Caco-2 (cell line): Measurements from ENCODE around the gene PLXNA3. TPM values are rescaled to one million over a fixed set of nuclear protein-coding genes. Genes with fewer than 3 reads are reported as not detected.

Experiments used
- BruUV-seq: library from RNA; stranded (reverse); fragments of 400-500 nt; replicated peaks from 2 replicates; lab custom pipeline; 2021; lab: Mats Ljungman, UMichigan
- CTCF ChIA-PET: fragments of 300-600 bp; sonication (Branson Sonifier 250); formaldehyde crosslinking; loops from one replicate; lab custom pipeline; 2022; ENCODE audit warnings: antibody characterized with exemption; lab: Charles Lee
- POLR2A ChIA-PET: fragments of 300-600 bp; sonication (Branson Sonifier 250); formaldehyde crosslinking; loops from one replicate; lab custom pipeline; 2022; ENCODE audit warnings: antibody characterized with exemption; lab: Charles Lee
- DNase-seq, 2 experiments: peaks; one replicate each; pipeline versions ENCODE4 v3.0.0 to v3.0.0-alpha.2; 2020 to 2022
- H3K27me3 ChIP-seq: replicated peaks from 2 replicates; pipeline ENCODE4 v1.6.0; 2011; ENCODE audit warnings: low read length; ENCODE audit not compliant: control insufficient read depth, insufficient read depth
- H3K36me3 ChIP-seq: 2 replicates; pipeline ENCODE4 v1.5.1; 2011; ENCODE audit warnings: low read length; ENCODE audit not compliant: control insufficient read depth, insufficient read depth
- H3K4me1 ChIP-seq: fragments of 250-450 bp; sonication (Bioruptor Pico); 2 replicates; pipeline ENCODE4 v1.5.1; 2020; ENCODE audit warnings: mild to moderate bottlenecking
- H3K4me3 ChIP-seq: 2 replicates; pipeline ENCODE4 v1.5.1; 2011; ENCODE audit warnings: low read depth, mild to moderate bottlenecking, control low read depth, low read length
- H3K9me3 ChIP-seq: fragments of 250-450 bp; sonication (Bioruptor Pico); 2 replicates; pipeline ENCODE4 v1.5.1; 2020; ENCODE audit warnings: mild to moderate bottlenecking, moderate library complexity
- H3K27ac Mint-ChIP-seq: one replicate; pipeline ENCODE4 v1.8.0; 2022; ENCODE audit warnings: mixed read lengths; ENCODE audit not compliant: unreplicated experiment
- H3K27me3 Mint-ChIP-seq: one replicate; pipeline ENCODE4 v1.8.0; 2022; ENCODE audit warnings: mixed read lengths; ENCODE audit not compliant: insufficient read depth, unreplicated experiment
- H3K36me3 Mint-ChIP-seq: one replicate; pipeline ENCODE4 v1.8.0; 2022; ENCODE audit warnings: mild to moderate bottlenecking, mixed read lengths; ENCODE audit not compliant: insufficient read depth, unreplicated experiment
- H3K4me1 Mint-ChIP-seq: one replicate; pipeline ENCODE4 v1.8.0; 2022; ENCODE audit warnings: low read depth, mixed read lengths; ENCODE audit not compliant: unreplicated experiment
- H3K4me3 Mint-ChIP-seq: one replicate; pipeline ENCODE4 v1.8.0; 2022; ENCODE audit warnings: mild to moderate bottlenecking, moderate library complexity, mixed read lengths; ENCODE audit not compliant: unreplicated experiment
- H3K9me3 Mint-ChIP-seq: one replicate; pipeline ENCODE4 v1.8.0; 2022; ENCODE audit warnings: mixed read lengths; ENCODE audit not compliant: unreplicated experiment
- intact Hi-C: fragments of 100-400 bp; cut with micrococcal nuclease; formaldehyde crosslinking; loops from one replicate; pipeline ENCODE4 v1.10.0; 2022; ENCODE audit not compliant: unreplicated experiment
- total RNA-seq: library from RNA; stranded (reverse); gene quantifications from 2 replicates; pipeline ENCODE4 v1.2.3, GENCODE V29; 2022
- TF ChIP-seq, protein P1 (sequence below), 2 experiments: fragments of 200-600 bp in 1 of 2; IDR thresholded peaks; 1 replicate in 1 of 2; 2 replicates in 1 of 2; pipeline versions ENCODE4 v1.5.1 to v1.8.0; 2011 to 2022; ENCODE audit warnings: antibody characterized with exemption in 1 of 2, control low read depth in 1 of 2, inconsistent platforms in 1 of 2, low read depth in 1 of 2, low read length in 1 of 2, mild to moderate bottlenecking in 1 of 2, moderate library complexity in 1 of 2; ENCODE audit not compliant: insufficient read depth in 1 of 2, severe bottlenecking in 1 of 2, unreplicated experiment in 1 of 2

PLXNA3 gene
- total RNA-seq, 1 experiment from 2014 or later = 58.4 TPM

DNA sequence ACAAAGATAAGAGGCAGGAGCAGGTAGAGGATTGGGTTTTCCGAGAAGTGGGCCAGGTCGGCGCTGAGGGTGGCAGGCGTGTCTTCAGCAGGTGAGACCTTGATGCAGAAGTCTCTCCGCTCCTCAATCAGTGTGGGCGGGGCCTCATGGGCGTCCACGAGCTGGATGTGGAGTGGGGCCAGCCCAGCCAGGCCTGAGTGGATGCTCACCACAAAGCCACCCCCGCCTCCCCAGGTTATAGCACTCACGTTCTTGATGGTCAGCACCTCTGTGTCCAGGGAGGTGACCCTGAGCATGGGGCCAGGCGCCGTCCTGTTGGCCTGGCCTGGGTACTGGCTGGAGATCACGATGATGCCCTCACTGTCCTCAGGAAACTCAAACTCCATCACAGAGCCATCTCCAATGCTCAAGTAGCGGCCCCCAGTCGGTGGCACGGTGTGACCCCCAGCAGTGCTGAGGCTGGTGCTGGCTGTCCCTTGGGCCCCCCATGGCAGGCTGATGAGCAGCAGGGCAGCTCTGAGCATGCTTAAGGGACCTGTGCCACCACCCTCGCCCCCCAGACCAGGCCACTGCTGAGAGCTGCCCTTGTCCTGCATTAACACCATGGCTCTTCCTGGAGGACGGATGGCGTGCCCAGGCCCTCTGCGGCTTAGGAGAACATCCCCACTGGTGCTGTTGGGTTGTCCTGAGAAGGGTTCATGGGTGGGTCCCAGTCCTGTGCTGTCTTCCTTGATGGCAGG, 30.4 kb downstream of the PLXNA3 start:
- TF ChIP-seq, protein P1, sequence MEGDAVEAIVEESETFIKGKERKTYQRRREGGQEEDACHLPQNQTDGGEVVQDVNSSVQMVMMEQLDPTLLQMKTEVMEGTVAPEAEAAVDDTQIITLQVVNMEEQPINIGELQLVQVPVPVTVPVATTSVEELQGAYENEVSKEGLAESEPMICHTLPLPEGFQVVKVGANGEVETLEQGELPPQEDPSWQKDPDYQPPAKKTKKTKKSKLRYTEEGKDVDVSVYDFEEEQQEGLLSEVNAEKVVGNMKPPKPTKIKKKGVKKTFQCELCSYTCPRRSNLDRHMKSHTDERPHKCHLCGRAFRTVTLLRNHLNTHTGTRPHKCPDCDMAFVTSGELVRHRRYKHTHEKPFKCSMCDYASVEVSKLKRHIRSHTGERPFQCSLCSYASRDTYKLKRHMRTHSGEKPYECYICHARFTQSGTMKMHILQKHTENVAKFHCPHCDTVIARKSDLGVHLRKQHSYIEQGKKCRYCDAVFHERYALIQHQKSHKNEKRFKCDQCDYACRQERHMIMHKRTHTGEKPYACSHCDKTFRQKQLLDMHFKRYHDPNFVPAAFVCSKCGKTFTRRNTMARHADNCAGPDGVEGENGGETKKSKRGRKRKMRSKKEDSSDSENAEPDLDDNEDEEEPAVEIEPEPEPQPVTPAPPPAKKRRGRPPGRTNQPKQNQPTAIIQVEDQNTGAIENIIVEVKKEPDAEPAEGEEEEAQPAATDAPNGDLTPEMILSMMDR (IDR thresholded peaks at IDR 0.05; ENCODE audit: insufficient read depth in 1 of 2, low read depth in 1 of 2, low read length in 1 of 2, severe bottlenecking in 1 of 2, unreplicated experiment in 1 of 2) = no peak
- no peaks in the 10 kb centered on the region for H3K9me3 Mint-ChIP-seq
- no peak for DNase-seq
- BruUV-seq = no TSS peak
- Histone ChIP-seq H3K27me3 (no peaks in the 10 kb centered on the region), H3K36me3 (0 out of 2 replicates have a peak, but pooled peaks cover 1% of the 10 kb centered on the region), H3K4me1 (peaks cover 4% of the 10 kb centered on the region; the same call in 1 of the 2 replicates), H3K9me3 (no peaks in the 10 kb centered on the region), H3K4me3 (no peak overlapping the region)
- H3K27ac Mint-ChIP-seq = no peak overlapping the region
- peak overlapping the region; percentile 16 for H3K4me3 Mint-ChIP-seq
- H3K27me3 Mint-ChIP-seq = no peaks in the 10 kb centered on the region
- ChIA-PET CTCF (no interaction called here), POLR2A (no interaction called here)
- peaks cover 6% of the 10 kb centered on the region for H3K4me1 Mint-ChIP-seq
- intact Hi-C loops = no loop called here
- H3K36me3 Mint-ChIP-seq = peaks cover 10% of the 10 kb centered on the region

GRCh38 chrX:154489182-154489581, 31.1 kb downstream of the PLXNA3 start:
- intact Hi-C loops = no loop called here
- Histone ChIP-seq H3K36me3 (0 out of 2 replicates have a peak, but pooled peaks cover 1% of the 10 kb centered on the region), H3K4me3 (peak overlapping the region; percentile 4; the same call in 1 of the 2 replicates), H3K9me3 (no peaks in the 10 kb centered on the region), H3K4me1 (peaks cover 4% of the 10 kb centered on the region; the same call in 1 of the 2 replicates), H3K27me3 (no peaks in the 10 kb centered on the region)
- ChIA-PET POLR2A (interaction anchor here (1.7 to 1.9 kb wide), 3 partner anchors 11 to 38 kb away, joined by 8 to 16 read pairs (median 8); partner anchors contain the start of genes FAM3A and LAGE3), CTCF (interaction anchor here (1.7 kb wide), 1 partner anchor 116 kb away, joined by 7 read pairs; no protein-coding TSS in a partner anchor)
- TF ChIP-seq, protein P1 (IDR thresholded peaks at IDR 0.05; ENCODE audit: insufficient read depth in 1 of 2, low read depth in 1 of 2, low read length in 1 of 2, severe bottlenecking in 1 of 2, unreplicated experiment in 1 of 2) = no peak
- Mint-ChIP-seq H3K9me3 (no peaks in the 10 kb centered on the region), H3K4me1 (peaks cover 6% of the 10 kb centered on the region), H3K27me3 (no peaks in the 10 kb centered on the region), H3K36me3 (peaks cover 5% of the 10 kb centered on the region), H3K4me3 (peak overlapping the region; percentile 73), H3K27ac (peak overlapping the region; percentile 92)
- DNase-seq = no peak
- BruUV-seq = no TSS peak

- intact Hi-C loops = loop anchor here (1.0 to 2.0 kb wide), 2 partner anchors 26 to 45 kb away; partner anchors contain the start of gene FAM3A
- Histone ChIP-seq H3K9me3 (no peaks in the 10 kb centered on the region), H3K27me3 (no peaks in the 10 kb centered on the region), H3K36me3 (0 out of 2 replicates have a peak, but pooled peaks cover under 1% of the 10 kb centered on the region), H3K4me1 (peaks cover 4% of the 10 kb centered on the region; the same call in 1 of the 2 replicates), H3K4me3 (peak overlapping the region; percentile 57)
- H3K27me3 Mint-ChIP-seq = no peaks in the 10 kb centered on the region
- H3K36me3 Mint-ChIP-seq = peaks cover 5% of the 10 kb centered on the region
- ChIA-PET CTCF (interaction anchor here (0.7 to 1.7 kb wide), 6 partner anchors 11 to 117 kb away, joined by 3 to 7 read pairs (median 4); partner anchors contain the start of genes DNASE1L1, FAM3A and LAGE3), POLR2A (interaction anchor here (0.5 to 1.9 kb wide), 15 partner anchors 9 to 316 kb away, joined by 3 to 16 read pairs (median 4); partner anchors contain the start of genes EMD, FAM3A, FAM50A and IKBKG)
- TF ChIP-seq, protein P1 (IDR thresholded peaks at IDR 0.05; ENCODE audit: insufficient read depth in 1 of 2, low read depth in 1 of 2, low read length in 1 of 2, severe bottlenecking in 1 of 2, unreplicated experiment in 1 of 2) = no peak
- peak overlapping the region; percentile 73 for H3K4me3 Mint-ChIP-seq
- no peaks in the 10 kb centered on the region for H3K9me3 Mint-ChIP-seq
- H3K4me1 Mint-ChIP-seq = peaks cover 6% of the 10 kb centered on the region
- peak in 1 of 2 experiments; percentile 5 for DNase-seq
- peak overlapping the region; percentile 92 for H3K27ac Mint-ChIP-seq
- BruUV-seq = no TSS peak
These were observed 31.9 kb downstream of the PLXNA3 start for GRCh38 chrX:154490021-154490413.
